ENCODE results near the gene SP6.

SP6 gene

DNA sequence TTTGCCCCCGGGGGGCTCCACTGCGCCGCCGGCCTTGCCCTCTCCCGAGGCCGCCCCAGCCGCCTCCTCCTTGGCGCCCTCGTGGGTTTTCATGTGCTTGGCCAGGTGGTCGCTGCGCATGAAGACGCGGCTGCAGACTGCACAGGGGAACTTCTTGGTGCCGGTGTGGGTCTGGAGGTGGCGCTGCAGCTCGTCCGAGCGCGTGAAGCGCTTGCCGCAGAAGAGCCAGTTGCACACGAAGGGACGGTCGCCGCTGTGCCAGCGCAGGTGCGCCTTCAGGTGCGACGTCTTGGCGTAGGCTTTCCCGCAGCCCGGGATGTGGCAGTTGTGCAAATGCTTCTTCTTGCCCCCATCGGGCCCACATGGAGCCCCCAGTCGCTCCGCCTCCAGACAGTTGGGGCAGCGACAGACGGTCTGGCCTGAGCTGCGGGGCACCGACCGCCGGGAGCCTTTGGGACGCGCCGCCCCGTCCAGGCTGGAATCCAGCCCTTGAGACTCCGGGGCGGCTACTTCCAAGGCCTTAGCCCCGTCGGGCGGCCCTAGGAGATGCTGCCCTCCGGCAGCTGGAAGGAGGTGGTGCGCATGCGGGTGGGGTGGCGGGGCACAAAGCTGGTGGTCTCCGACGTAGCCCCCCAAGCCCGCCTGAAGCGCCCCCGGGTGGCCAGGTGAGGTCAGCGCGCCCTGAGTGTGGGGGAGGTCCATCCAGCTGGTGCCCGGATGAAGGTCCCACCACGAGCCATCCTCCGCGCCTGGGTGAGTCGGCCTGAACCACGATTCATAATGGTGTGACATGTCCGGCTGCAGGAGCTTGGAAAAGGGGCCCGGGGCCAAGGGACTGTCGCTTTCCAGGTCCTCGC, 3.4 kb downstream of the SP6 start:
- no peak overlapping the region for H3K27ac ChIP-seq (ENCODE audit: low read depth, low read length)
- H3K4me3 ChIP-seq (ENCODE audit: low read length): no peak overlapping the region
- no peak overlapping the region for H4K5ac ChIP-seq (ENCODE audit: low read length)
- no peak overlapping the region for H2BK120ac ChIP-seq (ENCODE audit: low read depth, low read length)
- no peak overlapping the region for H3K23ac ChIP-seq (ENCODE audit: low read length)
- peak overlapping the region; percentile 39 for H3K4me2 ChIP-seq (ENCODE audit: low read length)
- H3K4me1 ChIP-seq (ENCODE audit: control insufficient read depth, low read depth, low read length): peaks cover 18% of the 10 kb centered on the region
- DNase-seq: peak; percentile 78
- H3K79me2 ChIP-seq (ENCODE audit: control insufficient read depth, insufficient read depth, low read length): peaks cover 11% of the 10 kb centered on the region
- H2AK5ac ChIP-seq (ENCODE audit: low read length): no peak overlapping the region
- H3K56ac ChIP-seq (ENCODE audit: low read length): peak overlapping the region; percentile 52
- no peak overlapping the region for H2BK5ac ChIP-seq (ENCODE audit: low read length)
- no peak overlapping the region for H3K4ac ChIP-seq (ENCODE audit: low read depth, low read length)
- no CpG with 5 or more reads among the region's 71 CpGs for WGBS (ENCODE audit: extremely low coverage, insufficient coverage, low lambda C conversion rate)
- H4K8ac ChIP-seq (ENCODE audit: low read depth, low read length): no peak overlapping the region
- no peaks in the 10 kb centered on the region for H3K36me3 ChIP-seq (ENCODE audit: control insufficient read depth, insufficient read depth, low read length)
- H2BK15ac ChIP-seq (replicated peaks; ENCODE audit: low read depth): no peak overlapping the region
- peaks cover 6% of the 10 kb centered on the region for H3K27me3 ChIP-seq (ENCODE audit: insufficient read depth, low read length, poor library complexity)
- H3K79me1 ChIP-seq (ENCODE audit: low read length): peaks cover 6% of the 10 kb centered on the region
- H3K9ac ChIP-seq (ENCODE audit: low read length): peak overlapping the region; percentile 65
- H3K18ac ChIP-seq (ENCODE audit: low read length): peak overlapping the region; percentile 62

DNA sequence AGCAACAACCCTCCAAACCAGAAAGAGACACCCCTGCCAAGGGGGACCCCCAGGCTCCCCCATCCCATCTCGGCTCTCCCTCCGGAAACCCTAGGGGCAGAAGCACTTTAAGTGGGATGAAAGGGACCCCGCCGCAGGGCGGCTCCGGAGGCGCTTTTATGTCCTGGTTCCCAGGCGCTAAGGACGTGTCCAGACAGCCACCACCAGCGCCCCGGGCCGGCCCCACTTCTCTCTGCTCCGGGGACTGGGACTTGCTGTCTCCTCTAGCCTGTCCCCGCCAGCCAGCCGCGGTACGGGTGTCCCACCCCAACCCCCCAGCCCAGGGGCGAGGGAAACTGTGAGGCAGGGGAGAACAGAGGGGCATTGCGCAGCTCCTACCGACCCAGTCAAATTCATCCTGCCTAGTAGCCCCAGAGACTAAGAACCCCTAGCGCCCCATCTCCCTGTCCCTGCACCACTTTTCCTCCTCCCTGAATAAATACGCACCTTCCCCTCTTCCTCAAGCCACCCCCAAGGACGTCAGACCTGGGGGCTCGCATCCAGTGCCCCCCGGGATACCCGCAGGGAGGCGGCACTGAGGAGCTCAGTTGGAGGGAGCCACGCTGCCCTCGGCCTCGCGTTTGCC, 4.1 kb downstream of the SP6 start:
- DNase-seq: no peak
- H3K27ac ChIP-seq (ENCODE audit: low read depth, low read length): no peak overlapping the region
- no peaks in the 10 kb centered on the region for H3K36me3 ChIP-seq (ENCODE audit: control insufficient read depth, insufficient read depth, low read length)
- no peak overlapping the region for H3K4me3 ChIP-seq (ENCODE audit: low read length)
- no CpG with 5 or more reads among the region's 31 CpGs for WGBS (ENCODE audit: extremely low coverage, insufficient coverage, low lambda C conversion rate)
- H2AK5ac ChIP-seq (ENCODE audit: low read length): no peak overlapping the region
- peaks cover 14% of the 10 kb centered on the region for H3K4me1 ChIP-seq (ENCODE audit: control insufficient read depth, low read depth, low read length)
- no peaks in the 10 kb centered on the region for H3K27me3 ChIP-seq (ENCODE audit: insufficient read depth, low read length, poor library complexity)
- peak overlapping the region; percentile 60 for H3K9ac ChIP-seq (ENCODE audit: low read length)
- peaks cover 11% of the 10 kb centered on the region for H3K79me2 ChIP-seq (ENCODE audit: control insufficient read depth, insufficient read depth, low read length)
- H4K8ac ChIP-seq (ENCODE audit: low read depth, low read length): no peak overlapping the region
- H2BK120ac ChIP-seq (ENCODE audit: low read depth, low read length): no peak overlapping the region
- no peak overlapping the region for H4K5ac ChIP-seq (ENCODE audit: low read length)
- no peak overlapping the region for H3K23ac ChIP-seq (ENCODE audit: low read length)
- no peak overlapping the region for H2BK5ac ChIP-seq (ENCODE audit: low read length)
- peaks cover 6% of the 10 kb centered on the region for H3K79me1 ChIP-seq (ENCODE audit: low read length)
- peak overlapping the region; percentile 52 for H3K56ac ChIP-seq (ENCODE audit: low read length)
- no peak overlapping the region for H2BK15ac ChIP-seq (replicated peaks; ENCODE audit: low read depth)
- peak overlapping the region; percentile 15 for H3K4me2 ChIP-seq (ENCODE audit: low read length)
- peak overlapping the region; percentile 62 for H3K18ac ChIP-seq (ENCODE audit: low read length)
- no peak overlapping the region for H3K4ac ChIP-seq (ENCODE audit: low read depth, low read length)

DNA sequence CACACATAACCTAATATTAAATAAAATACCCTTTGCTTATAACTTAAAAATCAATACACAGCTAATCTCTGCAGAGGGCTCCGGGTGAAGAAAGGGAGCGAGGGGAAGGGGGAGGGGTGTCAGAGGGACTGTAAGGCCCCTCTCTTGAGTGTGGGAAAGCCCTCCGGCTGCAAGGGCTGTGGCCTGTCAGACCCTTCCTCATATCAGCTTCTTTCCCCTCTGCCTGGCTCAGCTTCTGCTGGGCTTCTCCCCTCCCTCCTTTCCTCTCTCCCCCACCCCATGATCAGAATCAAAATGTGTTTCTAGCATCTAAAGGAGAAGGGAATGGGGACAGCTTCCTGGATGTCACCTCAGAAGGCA, 5.3 kb downstream of the SP6 start:
- H2AK5ac ChIP-seq (ENCODE audit: low read length): no peak overlapping the region
- H3K79me1 ChIP-seq (ENCODE audit: low read length): peaks cover 6% of the 10 kb centered on the region
- peak overlapping the region; percentile 52 for H3K23ac ChIP-seq (ENCODE audit: low read length)
- H4K8ac ChIP-seq (ENCODE audit: low read depth, low read length): no peak overlapping the region
- peaks cover 11% of the 10 kb centered on the region for H3K79me2 ChIP-seq (ENCODE audit: control insufficient read depth, insufficient read depth, low read length)
- no peaks in the 10 kb centered on the region for H3K27me3 ChIP-seq (ENCODE audit: insufficient read depth, low read length, poor library complexity)
- WGBS (ENCODE audit: extremely low coverage, insufficient coverage, low lambda C conversion rate): no CpG with 5 or more reads among the region's 3 CpGs
- no peak for DNase-seq
- no peak overlapping the region for H3K27ac ChIP-seq (ENCODE audit: low read depth, low read length)
- no peak overlapping the region for H4K5ac ChIP-seq (ENCODE audit: low read length)
- H2BK15ac ChIP-seq (replicated peaks; ENCODE audit: low read depth): no peak overlapping the region
- H3K18ac ChIP-seq (ENCODE audit: low read length): no peak overlapping the region
- no peaks in the 10 kb centered on the region for H3K36me3 ChIP-seq (ENCODE audit: control insufficient read depth, insufficient read depth, low read length)
- H3K4me2 ChIP-seq (ENCODE audit: low read length): no peak overlapping the region
- H3K4me1 ChIP-seq (ENCODE audit: control insufficient read depth, low read depth, low read length): peaks cover 14% of the 10 kb centered on the region
- peak overlapping the region; percentile 43 for H3K56ac ChIP-seq (ENCODE audit: low read length)
- H2BK120ac ChIP-seq (ENCODE audit: low read depth, low read length): no peak overlapping the region
- no peak overlapping the region for H3K4ac ChIP-seq (ENCODE audit: low read depth, low read length)
- no peak overlapping the region for H2BK5ac ChIP-seq (ENCODE audit: low read length)
- H3K4me3 ChIP-seq (ENCODE audit: low read length): no peak overlapping the region
- peak overlapping the region; percentile 1 for H3K9ac ChIP-seq (ENCODE audit: low read length)

DNA sequence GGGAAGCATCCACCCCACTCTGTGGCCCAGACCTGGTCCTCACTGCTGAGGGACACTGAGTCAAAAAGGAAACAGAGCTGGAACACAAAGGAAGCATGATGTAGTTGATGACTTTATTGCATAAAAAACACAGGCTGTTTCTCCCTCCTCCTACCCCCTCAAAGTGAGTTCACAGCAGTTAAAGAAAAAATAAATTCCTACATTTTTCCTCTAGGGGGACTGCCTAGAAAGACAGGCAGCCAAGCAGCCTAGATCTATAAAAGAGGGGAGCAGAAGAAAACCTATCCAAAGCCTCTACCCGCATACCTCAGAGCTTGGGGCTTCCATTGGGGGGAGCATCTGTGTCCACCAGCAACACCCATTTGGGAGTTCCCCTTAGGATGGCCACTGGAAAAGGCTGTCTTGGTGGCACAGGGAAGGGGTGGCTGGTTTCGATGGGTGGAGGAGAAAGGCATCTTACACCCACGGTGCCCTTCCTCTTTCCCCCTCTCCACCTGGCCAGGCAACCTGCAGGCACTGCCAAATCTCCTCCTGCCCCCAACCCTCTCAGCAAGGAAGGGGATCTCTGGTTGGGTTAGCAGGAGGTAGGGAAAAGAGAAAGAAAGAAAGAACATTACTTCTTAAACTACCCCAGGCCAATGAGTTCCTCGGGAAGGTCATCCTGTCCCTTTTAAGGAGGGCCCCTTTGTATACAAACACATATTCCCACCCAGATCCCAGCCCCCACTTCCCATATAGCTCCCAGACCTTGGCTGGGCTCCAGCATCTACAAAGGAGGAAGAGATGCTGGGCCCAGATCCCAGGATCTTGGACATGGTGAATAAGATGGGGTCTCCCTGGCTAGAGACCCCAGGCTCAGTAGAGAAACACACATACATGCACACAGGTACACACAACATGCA, 5.9 kb downstream of the SP6 start:
- H2BK15ac ChIP-seq (replicated peaks; ENCODE audit: low read depth): no peak overlapping the region
- H2BK5ac ChIP-seq (ENCODE audit: low read length): no peak overlapping the region
- H3K79me1 ChIP-seq (ENCODE audit: low read length): peaks cover 8% of the 10 kb centered on the region
- peak overlapping the region; percentile 9 for H3K9ac ChIP-seq (ENCODE audit: low read length)
- H3K4ac ChIP-seq (ENCODE audit: low read depth, low read length): no peak overlapping the region
- no peak overlapping the region for H3K23ac ChIP-seq (ENCODE audit: low read length)
- no peak overlapping the region for H3K18ac ChIP-seq (ENCODE audit: low read length)
- WGBS (ENCODE audit: extremely low coverage, insufficient coverage, low lambda C conversion rate): no CpG with 5 or more reads among the region's 4 CpGs
- no peak overlapping the region for H2AK5ac ChIP-seq (ENCODE audit: low read length)
- no peak overlapping the region for H3K4me3 ChIP-seq (ENCODE audit: low read length)
- no peaks in the 10 kb centered on the region for H3K27me3 ChIP-seq (ENCODE audit: insufficient read depth, low read length, poor library complexity)
- H3K36me3 ChIP-seq (ENCODE audit: control insufficient read depth, insufficient read depth, low read length): no peaks in the 10 kb centered on the region
- H3K4me1 ChIP-seq (ENCODE audit: control insufficient read depth, low read depth, low read length): peaks cover 11% of the 10 kb centered on the region
- H4K8ac ChIP-seq (ENCODE audit: low read depth, low read length): no peak overlapping the region
- DNase-seq: no peak
- H2BK120ac ChIP-seq (ENCODE audit: low read depth, low read length): no peak overlapping the region
- no peak overlapping the region for H4K5ac ChIP-seq (ENCODE audit: low read length)
- H3K27ac ChIP-seq (ENCODE audit: low read depth, low read length): no peak overlapping the region
- H3K4me2 ChIP-seq (ENCODE audit: low read length): no peak overlapping the region
- peaks cover 7% of the 10 kb centered on the region for H3K79me2 ChIP-seq (ENCODE audit: control insufficient read depth, insufficient read depth, low read length)
- peak overlapping the region; percentile 50 for H3K56ac ChIP-seq (ENCODE audit: low read length)

DNA sequence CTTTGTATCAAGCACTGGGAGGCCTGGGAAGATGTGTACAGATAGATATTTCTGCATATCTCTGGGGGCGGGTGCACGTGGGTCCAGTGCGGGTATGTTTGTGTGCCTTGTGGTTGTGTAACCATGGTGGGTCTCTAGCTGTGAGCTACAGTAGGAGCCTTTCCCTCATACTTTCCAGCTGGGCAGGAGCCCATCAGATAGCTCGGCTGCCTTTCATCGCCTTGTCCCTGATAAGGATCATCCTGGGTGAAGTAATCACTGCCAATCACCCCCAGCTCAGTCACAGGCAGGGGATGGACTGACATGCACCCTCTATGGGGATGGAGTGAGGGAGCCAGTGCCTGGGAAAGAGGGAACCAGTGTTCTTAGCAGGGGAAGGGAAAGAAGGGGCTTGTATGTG, 6.7 kb downstream of the SP6 start:
- Histone ChIP-seq H3K9ac (ENCODE audit: low read length) (peak overlapping the region; percentile 8), H3K56ac (ENCODE audit: low read length) (peak overlapping the region; percentile 53), H2BK15ac (replicated peaks; ENCODE audit: low read depth) (no peak overlapping the region), H3K4me3 (ENCODE audit: low read length) (no peak overlapping the region), H2AK5ac (ENCODE audit: low read length) (no peak overlapping the region), H3K79me1 (ENCODE audit: low read length) (peaks cover 8% of the 10 kb centered on the region), H2BK5ac (ENCODE audit: low read length) (no peak overlapping the region), H3K79me2 (ENCODE audit: control insufficient read depth, insufficient read depth, low read length) (peaks cover 7% of the 10 kb centered on the region), H3K4me2 (ENCODE audit: low read length) (no peak overlapping the region), H3K36me3 (ENCODE audit: control insufficient read depth, insufficient read depth, low read length) (no peaks in the 10 kb centered on the region), H3K4me1 (ENCODE audit: control insufficient read depth, low read depth, low read length) (peaks cover 11% of the 10 kb centered on the region), H3K27ac (ENCODE audit: low read depth, low read length) (no peak overlapping the region), H3K4ac (ENCODE audit: low read depth, low read length) (no peak overlapping the region), H4K8ac (ENCODE audit: low read depth, low read length) (no peak overlapping the region), H4K5ac (ENCODE audit: low read length) (no peak overlapping the region), H3K27me3 (ENCODE audit: insufficient read depth, low read length, poor library complexity) (no peaks in the 10 kb centered on the region), H3K23ac (ENCODE audit: low read length) (no peak overlapping the region), H2BK120ac (ENCODE audit: low read depth, low read length) (no peak overlapping the region), H3K18ac (ENCODE audit: low read length) (no peak overlapping the region)
- no peak for DNase-seq
- WGBS (ENCODE audit: extremely low coverage, insufficient coverage, low lambda C conversion rate): no CpG with 5 or more reads among the region's 5 CpGs

Measured in mesendoderm (in vitro differentiated cells).